Activated CD8-positive, alpha-beta memory T cell treated with anti-CD3 and anti-CD28 coated beads for 4 hours (primary cell): ENCODE data around the gene KLF2.

Experiments used
- DNase-seq, 2 donors: peaks; one replicate each; pipeline ENCODE4 v3.0.0-alpha.2; 2020; ENCODE audit warnings: low read depth in 2 of 2

The KLF2 gene

DNA sequence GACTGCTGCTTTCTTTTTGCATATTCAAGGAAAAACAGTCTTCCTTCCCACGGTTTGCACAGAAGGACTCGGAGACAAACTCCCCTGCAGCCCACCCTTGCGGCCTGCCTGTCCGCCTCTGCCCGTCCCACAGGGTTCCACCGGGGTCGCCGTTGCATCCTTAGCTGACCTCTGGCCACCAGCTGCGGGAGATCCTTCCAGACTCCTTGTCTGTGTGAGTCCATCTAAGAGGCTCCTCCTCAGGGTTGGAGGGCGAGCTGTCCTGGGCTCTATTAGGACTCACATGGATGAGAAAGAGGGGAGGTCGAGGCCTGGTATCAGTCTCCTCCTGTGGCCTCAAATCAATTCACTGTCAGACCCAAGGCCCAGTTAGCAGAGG, 39.2 kb downstream of the KLF2 start:
- no peak for DNase-seq

DNA sequence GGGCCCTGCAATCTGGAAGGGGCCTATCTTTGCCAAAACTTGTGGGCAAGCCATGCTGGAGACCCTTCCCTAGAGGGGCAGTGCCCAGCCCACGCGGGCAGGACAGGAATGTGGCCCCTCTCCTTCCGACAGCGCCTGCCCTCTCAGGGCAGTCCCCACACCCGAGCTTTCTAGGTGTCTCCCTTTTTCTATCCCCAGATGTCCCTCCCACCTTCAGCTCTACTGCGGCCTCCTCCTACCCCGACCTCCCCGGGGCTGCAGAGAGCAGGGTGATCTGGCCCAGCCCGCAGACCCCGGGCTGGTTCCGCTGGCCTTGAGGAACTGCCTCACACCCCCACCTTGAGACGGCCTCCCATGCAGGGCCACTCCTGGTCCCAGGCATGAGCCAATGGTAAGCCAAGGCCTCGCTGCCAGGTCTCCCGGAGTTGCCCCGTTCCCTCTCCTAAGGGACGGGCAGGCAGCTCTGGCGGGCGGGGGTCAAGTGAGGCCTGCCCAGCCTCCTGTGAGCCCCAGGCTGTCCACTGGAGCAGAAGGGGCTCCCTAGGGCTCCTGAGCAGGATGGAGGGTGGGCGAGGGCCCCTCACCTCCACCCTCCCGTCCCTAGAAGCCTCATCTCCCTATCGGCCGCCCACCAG, 39.7 kb downstream of the KLF2 start:
- no peak for DNase-seq

DNA sequence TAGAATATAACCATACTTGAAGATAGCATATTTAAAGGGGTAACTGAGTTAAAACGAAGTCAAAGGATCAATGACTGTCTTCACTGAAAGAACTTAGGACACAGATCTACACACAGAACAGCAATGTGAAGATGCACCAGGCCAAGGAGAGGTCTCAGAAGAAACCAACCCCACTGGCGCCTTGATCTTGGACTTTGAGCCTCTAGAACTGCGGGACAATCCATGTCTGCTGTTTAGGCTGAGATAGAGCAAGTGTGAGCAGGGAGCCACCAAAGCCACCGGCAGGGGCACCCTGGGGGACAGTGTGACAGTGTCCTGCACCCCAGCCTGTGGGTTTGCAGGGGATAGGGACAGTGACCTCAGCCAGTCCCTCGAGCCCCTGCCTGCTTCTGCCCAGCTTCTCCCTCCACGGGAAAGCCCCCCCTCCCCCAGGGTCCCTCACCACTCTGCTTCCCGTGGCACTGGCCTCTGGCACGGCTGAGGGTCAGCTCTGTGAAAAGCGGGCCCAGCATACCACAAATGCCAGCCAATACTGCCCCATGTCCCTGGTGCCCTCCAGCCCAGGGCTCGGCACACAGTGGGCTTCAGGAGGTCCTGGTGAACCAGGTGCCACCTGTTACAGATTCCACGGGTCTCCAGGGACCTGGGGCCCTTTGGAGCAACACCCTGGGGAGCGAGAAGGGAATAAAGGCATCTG, 40.8 kb downstream of the KLF2 start:
- no peak for DNase-seq

DNA sequence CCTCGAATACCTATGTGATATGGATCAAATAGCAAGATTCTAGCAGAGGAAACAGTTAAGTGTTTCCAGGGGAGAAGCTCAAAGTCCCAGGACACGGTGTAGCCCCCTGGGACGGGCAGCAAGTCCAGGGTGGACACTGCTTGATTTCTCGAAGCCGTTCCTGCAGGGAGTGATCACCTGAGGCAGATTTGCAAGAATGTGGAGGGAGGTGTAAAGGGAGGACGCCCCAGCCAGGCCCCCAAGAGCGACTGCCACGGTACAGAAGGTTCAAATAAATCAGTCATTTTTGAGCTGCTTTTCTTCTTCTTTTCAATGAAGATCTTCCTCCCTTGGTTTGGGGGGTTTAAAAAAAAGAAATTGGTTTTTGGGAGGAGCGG, 41.4 kb downstream of the KLF2 start:
- no peak for DNase-seq

DNA sequence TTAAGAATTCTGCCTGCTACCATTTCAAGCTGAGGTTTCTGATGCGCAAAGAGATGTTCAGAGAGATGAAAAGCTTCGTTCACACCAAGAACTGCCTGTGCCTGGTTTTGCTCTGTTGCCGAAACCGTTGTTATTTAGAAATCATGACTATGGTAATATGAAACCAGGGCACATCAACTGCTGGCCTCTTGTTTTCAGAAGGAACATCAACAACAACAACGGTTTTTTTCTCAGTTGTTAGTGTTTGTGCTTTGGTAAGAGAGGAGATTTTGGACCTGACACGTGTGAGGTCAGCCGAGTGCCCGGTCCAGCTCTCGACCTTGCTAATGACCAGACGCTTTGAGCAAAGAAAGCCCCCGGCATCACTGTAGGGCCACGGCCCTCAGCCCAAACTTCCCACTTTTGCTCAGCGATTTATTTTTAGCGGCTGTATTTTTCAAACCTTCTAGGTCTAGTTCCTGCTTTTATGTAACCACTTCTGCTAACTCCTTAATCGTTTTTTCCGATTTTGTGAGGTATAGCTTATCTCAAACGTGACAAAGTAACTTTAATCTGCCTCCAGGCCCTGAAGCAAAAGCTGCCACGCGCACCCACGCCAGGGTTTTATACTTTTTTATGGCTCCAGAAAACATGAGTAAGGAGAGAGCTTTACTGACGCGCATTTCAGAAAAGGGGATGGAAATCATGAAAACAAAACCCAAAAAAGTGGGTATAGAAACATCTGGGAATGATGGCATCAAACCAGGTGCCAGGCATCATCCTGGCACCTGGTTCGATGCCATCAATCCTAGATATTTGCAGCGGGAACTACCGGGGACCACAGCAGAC, 42.0 kb downstream of the KLF2 start:
- DNase-seq: no peak

DNA sequence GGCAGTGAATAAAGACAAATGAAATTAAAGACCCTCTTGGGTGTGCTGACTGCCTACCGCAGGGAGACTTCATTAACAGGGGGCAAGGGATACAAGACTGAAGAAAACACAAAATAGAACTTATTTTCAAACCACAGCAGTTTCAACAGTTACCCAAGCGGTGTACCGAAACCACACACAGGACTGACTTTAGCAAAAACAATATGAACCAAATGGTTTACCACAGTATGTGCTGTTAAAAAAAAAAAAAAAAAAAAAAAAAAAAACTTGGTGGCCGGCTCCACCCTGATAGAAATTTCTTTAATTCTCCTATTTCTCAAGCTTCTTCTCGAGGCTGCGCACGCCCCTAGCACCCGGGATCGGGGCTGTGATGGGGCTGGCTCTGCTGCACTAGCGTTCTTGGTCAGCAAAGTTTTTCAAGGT, 42.6 kb downstream of the KLF2 start:
- DNase-seq: no peak

DNA sequence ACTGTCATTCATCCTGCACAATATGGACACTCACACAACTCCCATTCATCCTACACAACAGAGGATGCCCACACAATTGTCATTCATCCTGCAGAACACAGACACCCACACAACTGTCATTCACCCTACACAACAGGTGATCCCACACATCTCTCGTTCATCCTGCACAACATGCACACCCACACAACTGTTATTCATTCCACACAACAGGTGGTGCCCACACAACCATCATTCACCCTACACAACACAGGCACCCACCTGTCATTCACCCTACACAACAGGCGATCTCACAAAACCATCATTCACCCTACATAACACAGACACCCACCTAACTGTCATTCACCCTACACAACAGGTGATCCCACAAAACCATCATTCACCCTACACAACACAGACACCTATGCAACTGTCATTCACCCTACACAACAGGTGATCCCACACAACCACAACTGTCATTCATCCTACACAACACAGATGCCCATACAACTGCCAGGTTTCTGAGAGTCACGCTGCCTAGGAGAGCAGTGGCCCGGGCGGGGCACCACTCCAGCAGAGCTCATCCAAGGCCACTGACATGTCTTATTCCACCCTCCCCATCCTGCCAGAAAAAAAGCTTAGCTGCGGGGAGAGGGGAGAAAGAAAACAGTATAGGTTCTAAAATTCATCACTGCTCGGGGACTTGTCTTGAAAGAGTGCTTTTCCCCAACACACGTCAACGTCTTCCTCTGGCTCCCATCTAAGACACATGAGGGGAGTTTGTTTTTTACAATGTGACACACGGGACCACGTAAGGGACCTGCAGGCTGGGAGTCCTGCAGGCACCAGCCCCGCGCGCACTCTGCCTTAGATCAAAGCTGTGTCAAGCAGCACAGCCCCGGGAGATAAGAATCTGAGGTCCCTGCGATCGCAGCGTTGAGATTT, 44.0 kb downstream of the KLF2 start:
- DNase-seq: no peak

DNA sequence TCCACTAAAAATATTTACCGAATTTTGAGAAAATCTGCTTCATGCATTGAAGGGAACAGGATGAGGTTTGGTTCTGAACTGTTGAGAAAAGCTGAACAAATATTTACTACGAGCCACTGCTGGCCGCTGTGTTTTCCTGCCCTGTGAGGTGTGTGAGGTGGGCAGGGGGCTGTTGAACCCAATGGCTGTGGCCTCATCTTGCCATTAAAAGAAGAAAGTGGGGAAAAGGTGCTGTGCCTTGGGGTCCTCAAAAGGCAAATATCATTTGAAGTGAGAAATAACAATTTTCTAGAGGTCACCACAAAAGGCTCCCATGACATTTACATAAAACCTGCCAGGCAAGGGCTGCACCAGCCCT, 44.7 kb downstream of the KLF2 start:
- no peak for DNase-seq

DNA sequence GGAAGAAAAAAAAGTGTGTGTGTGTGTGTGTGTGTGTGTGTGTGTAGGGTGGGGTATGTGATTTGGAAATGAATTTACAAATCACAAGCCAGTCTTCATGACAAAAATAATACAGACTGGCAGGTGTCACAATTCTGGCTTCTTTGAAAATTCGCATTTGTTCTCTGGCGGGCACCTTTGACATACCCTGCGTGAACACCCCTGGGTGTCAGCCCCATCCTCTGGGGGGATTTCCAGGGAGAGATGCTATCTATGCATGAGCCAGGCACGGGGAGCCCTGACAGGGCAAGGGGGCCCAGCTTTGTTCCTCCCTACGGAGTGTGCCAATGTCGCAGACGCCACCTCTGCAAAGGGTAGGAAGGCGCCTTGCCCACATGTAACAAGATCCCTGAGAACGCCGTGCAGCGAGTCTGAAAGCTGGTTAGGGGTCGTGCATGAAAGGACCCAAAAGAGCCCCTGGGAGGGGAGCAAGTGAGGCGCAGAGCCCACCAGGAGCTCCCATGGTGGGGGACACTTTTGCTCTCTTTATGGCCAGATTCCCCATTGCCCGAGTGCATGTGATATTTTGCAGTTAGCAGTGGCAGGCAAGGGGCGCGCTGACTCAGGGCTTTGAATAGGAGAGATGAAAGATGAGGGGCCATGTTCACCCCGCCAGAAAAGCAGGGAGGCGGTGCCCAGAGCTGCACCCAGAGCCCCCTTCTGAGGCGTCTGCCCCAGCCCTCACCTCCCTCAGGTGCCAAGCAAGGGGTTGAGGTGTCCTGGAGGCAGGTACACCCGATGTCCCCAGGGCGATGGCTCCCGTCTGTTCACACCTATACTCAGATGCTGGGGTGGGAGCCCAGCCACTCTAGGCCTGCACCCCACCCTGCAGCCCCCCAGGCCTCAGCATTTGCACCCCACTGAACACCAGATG, 45.3 kb downstream of the KLF2 start:
- no peak for DNase-seq

DNA sequence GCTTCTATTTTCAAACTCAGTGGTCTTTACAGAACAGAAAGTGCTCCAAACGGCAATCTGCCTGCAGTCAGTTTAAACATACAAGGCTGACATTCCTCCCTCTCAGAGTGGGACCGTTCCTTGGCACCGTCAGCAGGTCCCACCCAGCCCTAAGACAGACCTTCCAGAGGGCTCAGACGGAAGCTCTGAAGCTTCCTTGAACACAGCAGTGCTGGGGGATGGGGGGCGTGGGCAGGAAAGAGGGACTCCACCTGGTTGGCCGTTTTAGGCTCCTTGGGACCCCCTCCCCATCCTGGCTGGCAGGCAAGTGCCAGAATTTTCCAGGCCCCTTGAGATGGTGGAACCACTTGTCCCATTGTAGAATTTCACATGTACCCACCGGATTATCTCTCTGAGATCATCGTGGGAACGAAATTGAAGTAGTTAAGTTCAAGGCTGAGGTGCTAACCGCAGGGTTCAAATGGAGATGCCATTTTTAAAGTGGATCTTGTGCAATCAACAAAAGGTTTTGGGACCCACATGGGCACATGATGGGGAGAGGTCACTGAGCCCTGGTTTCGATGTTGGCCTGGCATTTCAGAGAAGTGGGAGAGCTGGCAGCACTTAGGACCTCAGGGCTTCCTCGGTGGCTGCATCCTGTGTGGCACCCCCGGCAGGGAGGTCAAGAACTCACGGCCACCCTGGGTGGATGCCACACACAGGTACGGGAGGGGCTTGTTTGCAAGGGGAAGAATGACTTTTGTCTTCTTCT, 46.2 kb downstream of the KLF2 start:
- DNase-seq: no peak

DNA sequence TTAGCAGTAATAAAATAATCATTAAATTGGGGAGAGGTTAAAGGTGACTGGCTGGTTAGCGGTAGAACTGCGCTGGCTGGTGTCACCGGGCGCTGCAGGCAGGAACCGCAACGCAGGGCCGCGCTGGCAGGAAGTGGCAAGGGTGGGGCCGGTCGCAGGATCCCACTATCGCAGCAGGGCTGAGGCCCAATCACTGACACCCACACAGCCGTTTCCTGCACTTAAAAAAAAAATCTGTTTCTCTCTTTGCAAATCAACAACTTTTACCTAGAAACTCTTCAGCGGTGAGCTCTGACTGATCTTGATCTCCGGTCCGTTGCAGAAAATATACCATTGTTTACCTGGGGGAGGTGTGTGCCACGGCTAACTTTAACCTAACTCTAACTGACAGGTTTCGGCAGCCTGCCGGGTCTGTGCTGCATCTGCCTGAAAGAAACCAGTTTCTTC, 46.9 kb downstream of the KLF2 start:
- DNase-seq: peak; percentile 73 to 80

DNA sequence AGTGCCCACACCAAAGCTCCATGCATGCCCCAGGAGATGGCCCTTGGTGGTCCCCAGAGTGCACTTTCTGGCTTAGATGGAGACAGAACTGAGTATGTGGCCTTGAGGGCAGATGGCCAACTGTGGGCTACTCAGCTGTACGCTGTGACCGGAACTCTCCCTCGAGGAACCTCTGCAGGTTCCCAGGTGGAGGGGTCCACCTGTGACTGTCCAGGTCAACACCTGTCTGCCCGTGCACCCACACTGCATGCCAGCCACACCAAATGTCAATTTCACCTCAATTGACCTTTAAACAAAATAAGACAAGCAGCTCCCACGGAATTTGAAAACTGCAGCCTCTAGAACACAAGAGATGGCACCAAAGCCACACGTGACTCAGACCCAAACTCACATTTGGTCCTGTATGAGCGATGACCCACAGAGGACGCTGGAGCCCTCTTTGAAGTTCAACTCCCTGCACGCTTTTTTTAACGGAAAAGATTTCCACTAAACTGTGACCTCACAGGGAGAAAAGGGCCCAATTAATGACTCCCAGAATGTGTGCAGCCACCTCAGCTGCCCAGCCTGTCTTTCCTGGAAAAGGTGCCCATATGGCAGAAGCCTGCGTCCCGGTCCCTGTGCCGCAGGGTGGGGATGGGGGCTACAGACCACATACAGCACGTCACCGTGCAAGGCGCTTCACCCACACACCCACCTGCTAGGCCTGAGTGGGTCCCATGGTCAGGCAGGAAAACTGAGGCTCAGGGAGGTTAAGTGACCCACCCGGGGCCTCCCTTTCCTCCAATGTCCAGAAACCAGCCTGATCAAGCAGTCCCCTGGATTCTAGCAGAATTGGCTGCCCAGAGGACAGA, 47.7 kb downstream of the KLF2 start:
- no peak for DNase-seq

DNA sequence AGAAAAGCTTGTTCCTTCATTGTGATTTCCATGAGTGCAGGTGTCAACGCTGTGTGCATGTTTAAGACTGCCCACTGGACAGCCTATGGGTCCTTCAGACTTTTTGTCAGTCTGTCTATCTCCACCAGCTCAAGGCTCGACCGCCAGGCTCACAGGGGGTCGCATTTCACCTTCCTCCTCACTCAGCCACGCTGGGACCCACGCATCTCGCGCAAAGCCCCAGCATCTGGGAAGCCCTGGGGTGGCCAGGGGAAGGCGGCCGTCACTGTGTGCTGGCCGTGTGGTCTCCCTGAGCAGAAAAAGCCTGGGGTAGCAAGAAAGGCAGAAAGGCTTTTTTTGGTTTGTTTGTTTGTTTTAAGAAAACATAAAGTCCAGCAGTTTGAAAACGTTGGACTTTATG, 48.5 kb downstream of the KLF2 start:
- DNase-seq: no peak

DNA sequence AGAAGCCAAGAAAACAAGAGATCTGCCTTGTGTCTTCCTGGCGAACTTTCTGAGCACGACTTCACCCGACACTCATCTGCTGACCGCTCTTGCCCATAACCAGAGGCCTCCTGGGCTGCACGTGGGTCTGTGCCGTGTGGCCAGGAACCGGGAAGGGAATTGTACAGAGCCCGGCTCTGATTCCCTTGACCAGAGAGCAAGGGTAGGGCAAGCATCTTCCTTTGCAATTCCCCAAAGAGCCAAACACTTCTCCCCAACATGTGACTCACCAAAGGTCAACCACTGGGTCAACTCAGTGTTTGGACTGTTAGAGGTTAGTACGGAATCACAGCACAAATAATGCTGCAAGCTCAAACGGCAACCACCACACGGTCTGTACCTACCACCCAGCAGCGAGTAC, 48.9 kb downstream of the KLF2 start:
- no peak for DNase-seq

DNA sequence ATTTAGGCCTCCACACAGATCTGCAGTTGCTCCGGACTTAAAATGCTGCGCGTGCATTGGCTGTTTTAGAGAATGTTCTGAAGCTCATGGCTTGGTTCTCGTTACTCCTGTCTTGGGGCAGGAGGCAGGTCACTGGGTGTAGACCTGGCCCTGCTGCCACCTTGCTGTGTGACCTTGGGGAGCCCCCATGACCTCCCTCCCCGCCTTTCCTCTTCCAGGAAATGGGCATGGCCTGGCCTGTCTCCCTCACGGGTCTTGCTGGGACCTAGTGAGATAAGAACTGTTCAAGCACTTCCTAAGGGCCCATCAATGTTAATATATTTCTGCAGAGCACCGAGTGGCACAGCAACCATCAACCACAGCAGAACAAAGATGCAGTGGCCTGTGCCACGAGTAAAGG, 49.4 kb downstream of the KLF2 start:
- no peak for DNase-seq

DNA sequence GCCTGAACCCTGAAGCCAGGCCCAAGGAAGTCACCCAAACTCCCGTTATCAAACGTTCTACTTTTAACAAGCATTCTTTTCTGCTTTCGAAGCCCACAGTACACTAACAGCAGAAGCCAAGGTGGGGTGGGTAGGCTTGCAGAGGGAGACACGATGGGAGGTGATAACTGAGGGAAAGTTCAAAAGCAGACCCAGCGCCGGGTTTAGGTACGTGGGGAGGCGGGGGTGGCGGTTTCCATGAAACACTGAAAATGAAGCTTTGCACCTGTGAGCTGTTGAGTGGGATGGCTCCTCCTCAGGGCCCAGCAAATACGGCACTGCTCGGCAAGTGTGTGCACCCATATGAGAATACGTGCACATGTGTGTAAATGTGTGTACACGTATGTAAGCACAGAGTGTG, 49.8 kb downstream of the KLF2 start:
- DNase-seq: no peak

DNA sequence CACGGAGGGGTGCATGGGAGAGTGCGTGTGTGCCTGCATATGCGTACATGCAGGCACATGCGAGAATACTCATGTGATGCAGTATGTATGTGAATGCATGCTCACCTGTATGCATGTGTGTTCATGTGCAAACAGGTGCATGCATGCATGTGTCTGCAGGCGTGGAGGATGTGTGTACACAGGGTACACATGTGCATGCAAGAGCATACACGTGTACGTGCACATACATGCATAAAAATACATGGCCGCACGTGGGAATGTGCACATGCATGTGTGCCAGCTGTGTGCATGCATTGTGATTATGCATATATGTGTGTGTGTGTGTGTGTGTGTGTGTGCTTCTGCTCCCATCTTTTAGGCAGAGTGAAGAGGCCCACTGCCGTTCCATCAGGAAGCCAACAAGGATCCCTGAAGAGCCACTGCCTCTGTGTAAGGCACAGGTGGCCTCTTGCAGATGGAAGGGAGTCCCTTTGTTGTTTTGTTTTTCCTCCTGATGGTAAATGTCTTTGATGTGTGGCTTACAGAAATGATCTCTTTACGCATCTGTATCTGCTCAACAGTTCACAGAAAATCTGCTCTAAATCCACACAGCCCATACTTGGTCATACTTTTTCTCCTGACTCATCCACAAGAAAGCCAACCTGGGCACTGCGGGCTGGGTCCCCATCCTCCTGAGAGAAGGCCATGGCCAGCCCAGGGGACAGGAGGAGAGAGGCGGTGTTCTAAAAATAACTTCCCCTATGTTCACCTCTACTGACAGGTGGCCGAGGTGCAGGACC, 50.7 kb downstream of the KLF2 start:
- DNase-seq: no peak

DNA sequence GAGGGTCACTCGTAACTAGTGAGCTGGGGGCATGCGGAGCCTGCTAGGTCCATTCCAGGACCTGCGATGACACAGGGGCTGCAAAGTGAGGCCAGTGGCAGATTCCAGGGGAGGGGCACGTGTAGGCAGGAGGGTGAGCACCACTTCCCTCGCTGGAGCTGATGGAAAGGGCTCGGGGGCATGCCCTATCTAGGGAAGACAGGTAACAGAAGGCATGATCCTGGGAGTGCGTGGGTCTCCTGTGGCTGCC, 51.2 kb downstream of the KLF2 start:
- DNase-seq: no peak

DNA sequence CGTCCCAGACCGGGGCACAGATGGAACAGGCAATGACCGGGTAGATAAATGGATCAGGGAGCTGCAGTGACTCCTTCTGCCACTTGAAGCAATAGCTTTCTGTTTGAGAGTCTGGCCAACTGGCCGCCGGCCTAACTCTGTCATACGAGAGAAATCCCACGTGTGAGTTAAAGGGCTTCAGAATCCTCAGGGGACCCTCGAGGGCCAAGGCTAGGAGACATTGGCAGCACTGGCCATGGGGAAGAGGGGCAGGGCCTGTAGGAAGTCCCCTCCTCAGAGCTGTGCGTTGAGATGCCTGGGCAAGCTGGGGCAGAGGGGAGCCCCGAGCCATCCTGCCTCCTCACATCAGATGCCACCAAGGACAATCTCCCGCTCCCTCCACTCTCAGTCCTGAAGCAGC, 51.6 kb downstream of the KLF2 start:
- no peak for DNase-seq
